CD4-positive, alpha-beta T cell treated with Interferon gamma for 1 hour (primary cell): ENCODE measurements around the gene PCDHB14.
"Not testable (repeated sequence)": the region's sequence is repeated elsewhere in the genome, so short reads cannot be mapped to it uniquely, and the experiment has no call there.

Experiments
- DNase-seq: peaks from one replicate; pipeline ENCODE4 v3.0.0-alpha.2; 2020

The PCDHB14 gene

GRCh38 chr5:141223112-141223783 is at the start of gene PCDHB14:
Gene PCDHB14 (plus strand): TSS chr5:141223343. CDS start chr5:141223506, 163 bp downstream.
- no peak for DNase-seq

GRCh38 chr5:141174291-141175104 is 48.6 kb upstream of the PCDHB14 start:
- not testable (repeated sequence) for DNase-seq

GRCh38 chr5:141175933-141176332 is 47.2 kb upstream of the PCDHB14 start:
- DNase-seq, result no peak

DNA sequence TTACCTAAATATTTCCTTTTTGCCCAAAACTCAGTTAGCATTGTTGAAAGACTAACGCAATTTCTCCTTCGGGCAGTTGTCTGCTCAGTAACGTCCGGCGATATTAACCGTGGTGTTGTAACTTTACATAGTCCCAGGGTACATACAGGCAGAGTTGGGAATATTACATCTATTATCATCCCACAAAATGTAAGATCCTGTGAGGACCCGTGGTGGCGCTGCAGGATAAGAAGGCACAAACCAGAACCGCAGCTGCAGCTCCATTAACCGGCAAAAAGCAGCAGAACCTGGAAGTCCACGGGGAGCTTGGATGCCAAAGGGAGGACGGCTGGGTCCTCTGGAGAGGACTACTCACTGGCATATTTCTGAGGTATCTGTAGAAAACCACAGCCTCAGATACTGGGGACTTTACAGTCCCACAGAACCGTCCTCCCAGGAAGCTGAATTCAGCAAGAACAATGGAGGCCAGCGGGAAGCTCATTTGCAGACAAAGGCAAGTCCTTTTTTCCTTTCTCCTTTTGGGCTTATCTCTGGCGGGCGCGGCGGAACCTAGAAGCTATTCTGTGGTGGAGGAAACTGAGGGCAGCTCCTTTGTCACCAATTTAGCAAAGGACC is 45.5 kb upstream of the PCDHB14 start, which contains the start of gene PCDHB8:
PCDHB8 (plus strand) TSS at position 214 of the 615 bp plus-strand sequence; CDS start at position 459, 245 bp downstream.
- not testable (repeated sequence) for DNase-seq

DNA sequence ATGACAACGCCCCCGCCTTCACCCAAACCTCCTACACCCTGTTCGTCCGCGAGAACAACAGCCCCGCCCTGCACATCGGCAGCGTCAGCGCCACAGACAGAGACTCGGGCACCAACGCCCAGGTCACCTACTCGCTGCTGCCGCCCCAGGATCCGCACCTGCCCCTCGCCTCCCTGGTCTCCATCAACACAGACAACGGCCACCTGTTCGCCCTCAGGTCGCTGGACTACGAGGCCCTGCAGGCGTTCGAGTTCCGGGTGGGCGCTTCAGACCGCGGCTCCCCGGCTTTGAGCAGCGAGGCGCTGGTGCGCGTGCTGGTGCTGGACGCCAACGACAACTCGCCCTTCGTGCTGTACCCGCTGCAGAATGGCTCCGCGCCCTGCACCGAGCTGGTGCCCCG is 43.8 kb upstream of the PCDHB14 start:
- not testable (repeated sequence) for DNase-seq

DNA sequence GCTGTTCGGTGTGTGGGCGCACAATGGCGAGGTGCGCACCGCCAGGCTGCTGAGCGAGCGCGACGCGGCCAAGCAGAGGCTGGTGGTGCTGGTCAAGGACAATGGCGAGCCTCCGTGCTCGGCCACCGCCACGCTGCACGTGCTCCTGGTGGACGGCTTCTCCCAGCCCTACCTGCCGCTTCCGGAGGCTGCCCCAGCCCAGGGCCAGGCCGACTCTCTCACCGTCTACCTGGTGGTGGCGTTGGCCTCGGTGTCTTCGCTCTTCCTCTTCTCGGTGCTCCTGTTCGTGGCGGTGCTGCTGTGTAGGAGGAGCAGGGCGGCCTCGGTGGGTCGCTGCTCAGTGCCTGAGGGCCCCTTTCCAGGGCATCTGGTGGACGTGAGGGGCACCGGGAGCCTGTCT is 43.3 kb upstream of the PCDHB14 start:
- DNase-seq, result not testable (repeated sequence)

- no peak for DNase-seq
These were observed 42.8 kb upstream of the PCDHB14 start for GRCh38 chr5:141180313-141180712.

- no peak for DNase-seq
These were observed 40.9 kb upstream of the PCDHB14 start, which contains the start of gene PCDHB16 for GRCh38 chr5:141182248-141182647. Gene PCDHB16 (plus strand): TSS chr5:141182387. CDS start chr5:141182560, 173 bp downstream.

GRCh38 chr5:141184117-141184855 is 38.9 kb upstream of the PCDHB14 start:
- not testable (repeated sequence) for DNase-seq

- no peak for DNase-seq
These were observed 36.1 kb upstream of the PCDHB14 start, which contains the start of gene PCDHB9 for GRCh38 chr5:141186897-141187512. Gene PCDHB9 (plus strand): TSS chr5:141187161. CDS start chr5:141187319, 158 bp downstream.

GRCh38 chr5:141188682-141189081 is 34.5 kb upstream of the PCDHB14 start:
- not testable (repeated sequence) for DNase-seq

- not testable (repeated sequence) for DNase-seq
These were observed 34.0 kb upstream of the PCDHB14 start for GRCh38 chr5:141189131-141189530.

DNA sequence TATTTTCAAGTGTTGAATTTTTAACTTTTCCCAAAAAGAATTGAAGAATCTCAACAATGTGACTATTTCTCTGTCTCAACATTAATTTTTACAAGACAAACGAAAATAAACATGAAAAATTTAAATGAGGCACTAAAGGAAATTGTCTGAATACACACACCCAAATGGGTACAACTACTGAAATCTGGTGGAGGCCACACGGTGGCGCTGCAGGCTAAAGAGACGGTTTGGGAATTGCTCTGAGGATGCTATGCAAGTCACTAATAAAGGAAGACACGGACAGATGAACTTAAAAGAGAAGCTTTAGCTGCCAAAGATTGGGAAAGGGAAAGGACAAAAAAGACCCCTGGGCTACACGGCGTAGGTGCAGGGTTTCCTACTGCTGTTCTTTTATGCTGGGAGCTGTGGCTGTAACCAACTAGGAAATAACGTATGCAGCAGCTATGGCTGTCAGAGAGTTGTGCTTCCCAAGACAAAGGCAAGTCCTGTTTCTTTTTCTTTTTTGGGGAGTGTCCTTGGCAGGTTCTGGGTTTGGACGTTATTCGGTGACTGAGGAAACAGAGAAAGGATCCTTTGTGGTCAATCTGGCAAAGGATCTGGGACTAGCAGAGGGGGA is 30.9 kb upstream of the PCDHB14 start, which contains the start of gene PCDHB10:
PCDHB10 (plus strand) TSS at position 244 of the 616 bp plus-strand sequence; CDS start at position 444, 200 bp downstream.
- DNase-seq, result no peak

- DNase-seq, result not testable (repeated sequence)
These were observed 28.8 kb upstream of the PCDHB14 start for GRCh38 chr5:141194332-141194731.

- no peak for DNase-seq
These were observed 26.8 kb upstream of the PCDHB14 start for GRCh38 chr5:141196363-141196762.

DNA sequence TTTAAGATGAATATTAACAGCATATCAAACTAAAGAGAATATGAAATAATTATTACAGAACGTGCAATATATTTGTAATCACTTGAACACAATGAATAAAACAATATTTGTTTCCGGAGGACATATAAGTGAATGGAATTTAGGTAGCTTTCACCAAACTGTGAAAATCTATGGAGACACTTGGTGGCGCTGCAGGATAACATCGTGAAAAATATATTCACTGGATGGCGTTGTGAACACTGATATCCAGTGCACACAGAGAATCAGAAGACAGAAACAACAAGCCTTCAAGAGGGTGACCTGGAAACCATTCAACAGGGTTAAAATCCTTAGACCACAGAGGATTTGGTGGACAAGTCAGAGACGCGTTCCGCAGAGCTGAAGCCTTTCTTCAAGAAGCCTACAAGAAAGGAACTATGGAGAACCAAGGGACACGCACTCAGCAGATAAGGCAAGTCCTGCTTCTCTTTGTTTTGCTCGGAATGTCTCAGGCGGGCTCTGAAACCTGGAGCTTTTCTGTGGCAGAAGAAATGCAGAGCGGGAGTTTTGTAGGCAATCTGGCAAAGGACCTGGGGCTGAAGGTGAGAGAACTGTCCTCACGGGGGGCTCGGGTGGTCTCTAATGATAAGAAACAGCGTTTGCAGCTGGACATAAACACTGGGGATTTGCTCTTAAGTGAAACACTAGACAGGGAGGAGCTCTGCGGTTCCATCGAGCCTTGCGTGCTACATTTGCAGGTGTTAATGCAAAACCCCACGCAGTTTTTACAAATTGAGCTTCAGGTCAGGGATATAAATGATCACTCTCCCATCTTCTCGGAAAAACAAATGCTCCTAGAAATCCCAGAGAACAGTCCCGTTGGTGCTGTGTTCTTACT is 23.5 kb upstream of the PCDHB14 start, which contains the start of gene PCDHB11:
PCDHB11 (plus strand) TSS at position 269 of the 877 bp plus-strand sequence; CDS start at position 417, 148 bp downstream.
- no peak for DNase-seq

- DNase-seq, result not testable (repeated sequence)
These were observed 22.0 kb upstream of the PCDHB14 start for GRCh38 chr5:141201126-141201525.

DNA sequence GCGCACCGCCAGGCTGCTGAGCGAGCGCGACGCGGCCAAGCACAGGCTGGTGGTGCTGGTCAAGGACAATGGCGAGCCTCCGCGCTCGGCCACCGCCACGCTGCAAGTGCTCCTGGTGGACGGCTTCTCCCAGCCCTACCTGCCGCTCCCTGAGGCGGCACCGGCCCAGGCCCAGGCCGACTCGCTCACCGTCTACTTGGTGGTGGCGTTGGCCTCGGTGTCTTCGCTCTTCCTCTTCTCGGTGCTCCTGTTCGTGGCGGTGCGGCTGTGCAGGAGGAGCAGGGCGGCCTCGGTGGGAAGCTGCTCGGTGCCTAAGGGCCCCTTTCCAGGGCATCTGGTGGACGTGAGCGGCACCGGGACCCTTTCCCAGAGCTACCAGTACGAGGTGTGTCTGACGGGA is 21.5 kb upstream of the PCDHB14 start:
- DNase-seq, result not testable (repeated sequence)

GRCh38 chr5:141208478-141208877 is 14.7 kb upstream of the PCDHB14 start, which contains the start of gene PCDHB12:
Gene PCDHB12 (plus strand): TSS chr5:141208719. CDS start chr5:141208908, 189 bp downstream.
- DNase-seq, result no peak

GRCh38 chr5:141210281-141210680 is 12.9 kb upstream of the PCDHB14 start:
- not testable (repeated sequence) for DNase-seq
